ENCODE results near the gene UGCG.

- TF ChIP-seq EZH2 (IDR thresholded peaks at IDR 0.05; ENCODE audit: low read depth, low read length, severe bottlenecking) (no peak), CTCF (IDR thresholded peaks at IDR 0.05; ENCODE audit: control extremely low read depth in 1 of 3, insufficient read depth in 1 of 3, low read depth in 1 of 3, low read length in 3 of 3) (no peak), MAX (IDR thresholded peaks at IDR 0.05) (no peak), YY1 (IDR thresholded peaks at IDR 0.05; ENCODE audit: low read depth, low read length) (no peak), BACH1 (IDR thresholded peaks at IDR 0.05; ENCODE audit: low read length) (no peak), SIRT6 (IDR thresholded peaks at IDR 0.05; ENCODE audit: low read length) (no peak), TEAD4 (IDR thresholded peaks at IDR 0.05; ENCODE audit: low read depth, low read length) (no peak), POLR2A (IDR thresholded peaks at IDR 0.05; ENCODE audit: control extremely low read depth in 1 of 2, low read depth in 2 of 2, low read length in 2 of 2) (no peak), RAD21 (IDR thresholded peaks at IDR 0.05 in 1 of 2, conservative IDR thresholded peaks at IDR 0.05 in 1 of 2; ENCODE audit: low read depth in 2 of 2, low read length in 2 of 2) (no peak)
These were observed 63.1 kb downstream of the UGCG start for GRCh38 chr9:111959468-111960359.

Data from H1 (cell line).